ENCODE measurements around the gene OR56A5.
"Not testable (repeated sequence)": the region's sequence is repeated elsewhere in the genome, so short reads cannot be mapped to it uniquely, and the experiment has no call there.

The OR56A5 gene, protein sequence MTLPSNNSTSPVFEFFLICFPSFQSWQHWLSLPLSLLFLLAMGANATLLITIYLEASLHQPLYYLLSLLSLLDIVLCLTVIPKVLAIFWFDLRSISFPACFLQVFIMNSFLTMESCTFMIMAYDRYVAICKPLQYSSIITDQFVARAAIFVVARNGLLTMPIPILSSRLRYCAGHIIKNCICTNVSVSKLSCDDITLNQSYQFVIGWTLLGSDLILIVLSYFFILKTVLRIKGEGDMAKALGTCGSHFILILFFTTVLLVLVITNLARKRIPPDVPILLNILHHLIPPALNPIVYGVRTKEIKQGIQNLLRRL

GRCh38 chr11:5968394-5968793 lies at the start of gene OR56A5:
Gene OR56A5, minus strand, starts transcription at chr11:5968494. Its CDS starts 0 bp downstream, at chr11:5968494.
- DNase-seq (ENCODE audit: low read depth): no peak

DNA sequence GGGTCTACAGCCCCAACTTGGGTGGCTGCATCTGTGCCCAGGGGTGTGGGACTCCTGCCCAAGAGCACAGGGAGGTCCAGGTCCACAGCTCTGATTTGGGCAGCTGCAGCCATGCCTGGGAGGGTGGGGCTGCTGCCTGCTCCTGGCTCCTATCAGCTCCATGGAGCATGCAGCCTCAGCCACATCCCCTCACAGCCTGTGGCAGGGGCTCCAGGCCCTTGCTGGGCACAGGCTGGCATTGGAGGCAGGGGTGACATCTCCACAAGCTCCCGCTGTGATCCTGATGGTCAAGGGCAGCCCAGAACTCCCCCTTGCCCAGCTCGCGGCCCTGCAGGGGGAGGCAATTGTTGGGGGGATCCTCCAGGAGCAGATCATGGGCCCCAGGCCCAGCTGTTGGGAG lies 44.7 kb upstream of the OR56A5 start:
- DNase-seq (ENCODE audit: low read depth): no peak

DNA sequence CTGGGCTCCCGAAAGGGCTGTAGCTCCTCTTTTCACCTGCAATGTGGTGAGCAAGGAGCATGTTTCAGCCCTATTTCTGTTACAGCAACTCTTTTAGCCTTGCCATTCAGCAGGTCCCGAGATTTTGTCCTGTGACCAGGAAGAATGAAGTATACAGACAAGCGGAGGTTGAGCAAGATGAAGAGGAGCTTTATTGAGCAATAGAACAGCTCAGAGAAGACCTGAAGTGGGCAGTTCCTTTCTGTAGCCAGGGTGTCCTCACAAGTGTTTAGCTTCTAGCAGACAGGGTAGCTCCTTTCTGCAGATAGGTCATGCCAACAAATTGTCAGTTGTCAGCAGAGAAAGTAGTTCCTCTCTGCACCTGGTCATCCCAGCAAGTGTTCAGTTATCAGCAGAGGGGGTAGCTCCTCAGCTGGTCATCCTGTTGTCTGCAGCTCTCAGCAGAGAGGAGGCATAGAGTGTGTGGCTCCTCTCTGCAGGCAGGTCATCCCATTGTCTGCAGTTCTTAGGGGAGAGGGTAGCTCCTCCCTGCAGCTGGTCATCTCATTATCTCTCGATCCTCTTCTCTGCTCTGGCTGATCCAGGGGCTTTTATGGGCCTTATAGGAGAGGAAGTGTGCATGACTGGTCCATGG lies 43.9 kb upstream of the OR56A5 start:
- no peak for DNase-seq (ENCODE audit: low read depth)

GRCh38 chr11:6006846-6007245 lies 38.6 kb upstream of the OR56A5 start, which contains the start of gene OR56A4:
Gene OR56A4, minus strand, starts transcription at chr11:6006946. Its CDS starts 3,954 bp downstream, at chr11:6002992.
- DNase-seq (ENCODE audit: low read depth): no peak

- no peak for DNase-seq (ENCODE audit: low read depth)
Measured at GRCh38 chr11:6006395-6006794, 38.1 kb upstream of the OR56A5 start.

DNA sequence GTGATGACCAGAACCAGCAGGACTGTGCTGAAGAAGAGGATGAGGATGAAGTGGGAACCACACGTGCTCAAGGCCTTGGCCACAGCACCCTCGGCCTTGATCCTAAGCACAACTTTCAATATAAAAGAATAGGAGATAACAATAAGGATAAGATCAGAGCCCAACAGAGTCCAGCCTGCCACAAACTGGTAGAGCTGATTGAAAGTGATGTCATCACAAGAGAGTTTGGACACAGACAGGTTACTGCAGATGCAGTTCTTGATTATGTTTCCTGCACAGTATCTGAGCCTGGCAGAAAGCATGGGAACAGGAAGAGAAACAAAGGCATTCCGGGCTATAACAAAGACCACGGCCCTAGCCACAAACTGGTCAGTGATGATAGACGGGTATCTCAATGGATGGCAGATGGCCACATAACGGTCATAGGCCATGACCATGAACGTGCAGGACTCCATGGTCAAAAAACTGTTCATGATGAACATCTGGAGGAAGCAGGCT lies 34.0 kb upstream of the OR56A5 start:
- no peak for DNase-seq (ENCODE audit: low read depth)

- DNase-seq (ENCODE audit: low read depth): no peak
Measured at GRCh38 chr11:5994791-5995190, 26.5 kb upstream of the OR56A5 start.

GRCh38 chr11:5992604-5993251 lies 24.4 kb upstream of the OR56A5 start:
- peak; percentile 46 for DNase-seq (ENCODE audit: low read depth)

DNA sequence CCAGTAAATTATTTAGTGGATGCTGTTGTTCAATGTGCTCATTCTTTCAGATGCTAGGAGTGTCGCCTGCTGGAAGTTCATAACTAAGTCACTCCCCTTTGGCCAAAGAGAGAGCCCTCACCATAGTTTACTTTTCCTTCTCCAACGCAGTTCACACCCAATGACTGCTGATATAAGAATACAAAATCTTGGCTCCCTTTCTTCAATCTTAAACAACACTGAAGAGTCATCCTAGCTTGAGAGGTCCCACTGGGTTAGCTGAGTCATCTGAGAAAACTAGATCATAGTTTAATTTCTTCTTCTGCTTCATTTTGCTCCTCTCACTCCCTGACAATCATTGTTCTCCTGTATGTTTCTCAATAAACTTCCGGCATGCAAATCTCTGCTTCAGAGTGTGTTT lies 23.9 kb upstream of the OR56A5 start:
- DNase-seq (ENCODE audit: low read depth): no peak

- no peak for DNase-seq (ENCODE audit: low read depth)
Measured at GRCh38 chr11:5989203-5989602, 20.9 kb upstream of the OR56A5 start.

DNA sequence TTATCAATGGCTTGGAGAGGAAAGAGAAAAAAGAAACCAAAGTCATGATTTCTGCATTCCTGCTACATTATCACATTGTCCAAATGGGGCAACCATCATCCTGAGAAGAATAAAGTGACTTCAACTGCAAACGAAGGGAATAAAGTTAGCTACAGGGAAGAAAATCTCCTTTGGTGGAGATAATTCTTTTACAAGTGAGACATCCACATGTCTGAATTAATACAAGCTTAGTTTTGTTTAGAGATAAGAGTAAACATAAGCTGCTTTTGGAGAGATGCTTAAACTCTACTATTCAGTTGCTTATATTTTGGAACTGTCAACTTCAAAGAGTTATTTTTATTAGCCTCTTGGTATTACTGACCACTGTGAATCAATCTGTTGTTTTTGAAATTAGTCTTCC lies 18.6 kb upstream of the OR56A5 start, which contains the start of gene OR52L1:
OR52L1 (minus strand) TSS at position 101 of the 400 bp plus-strand sequence; CDS start at position 46, 55 bp downstream.
- no peak for DNase-seq (ENCODE audit: low read depth)

DNA sequence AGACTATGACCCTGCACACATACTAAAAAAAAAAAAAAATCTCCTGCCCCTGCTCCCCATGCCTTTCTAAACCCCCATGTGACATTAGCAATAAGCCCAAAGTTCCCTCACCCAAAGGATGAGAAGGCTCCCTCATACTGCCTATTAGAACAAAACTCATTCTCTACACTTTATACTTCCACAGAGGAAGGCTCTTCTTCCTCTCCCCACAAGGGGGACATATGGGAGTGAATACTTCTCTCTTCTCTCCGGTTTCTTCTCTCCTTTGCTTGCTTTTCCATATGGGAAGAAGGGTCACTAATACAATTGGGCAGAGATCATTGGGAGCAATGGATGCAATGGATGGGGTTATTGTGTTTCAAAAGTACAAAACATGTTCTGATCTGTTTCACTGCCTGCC lies 15.1 kb upstream of the OR56A5 start:
- DNase-seq (ENCODE audit: low read depth): peak; percentile 3

- DNase-seq (ENCODE audit: low read depth): no peak
Measured at GRCh38 chr11:5973530-5973929, 5.2 kb upstream of the OR56A5 start.

DNA sequence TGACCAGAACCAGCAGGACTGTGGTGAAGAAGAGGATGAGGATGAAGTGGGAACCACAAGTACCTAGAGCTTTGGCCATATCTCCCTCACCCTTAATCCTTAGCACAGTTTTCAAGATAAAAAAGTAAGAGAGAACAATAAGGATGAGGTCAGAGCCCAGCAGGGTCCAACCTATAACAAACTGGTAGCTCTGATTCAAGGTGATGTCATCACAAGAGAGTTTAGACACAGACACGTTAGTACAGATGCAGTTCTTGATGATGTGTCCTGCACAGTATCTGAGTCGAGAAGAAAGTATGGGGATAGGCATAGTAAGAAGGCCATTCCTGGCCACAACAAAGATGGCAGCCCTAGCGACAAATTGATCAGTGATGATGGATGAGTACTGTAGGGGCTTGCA lies 586 bp downstream of the OR56A5 start:
- DNase-seq (ENCODE audit: low read depth): peak; percentile 7

- no peak for DNase-seq (ENCODE audit: low read depth)
Measured at GRCh38 chr11:5966958-5967357, 1.3 kb downstream of the OR56A5 start.

DNA sequence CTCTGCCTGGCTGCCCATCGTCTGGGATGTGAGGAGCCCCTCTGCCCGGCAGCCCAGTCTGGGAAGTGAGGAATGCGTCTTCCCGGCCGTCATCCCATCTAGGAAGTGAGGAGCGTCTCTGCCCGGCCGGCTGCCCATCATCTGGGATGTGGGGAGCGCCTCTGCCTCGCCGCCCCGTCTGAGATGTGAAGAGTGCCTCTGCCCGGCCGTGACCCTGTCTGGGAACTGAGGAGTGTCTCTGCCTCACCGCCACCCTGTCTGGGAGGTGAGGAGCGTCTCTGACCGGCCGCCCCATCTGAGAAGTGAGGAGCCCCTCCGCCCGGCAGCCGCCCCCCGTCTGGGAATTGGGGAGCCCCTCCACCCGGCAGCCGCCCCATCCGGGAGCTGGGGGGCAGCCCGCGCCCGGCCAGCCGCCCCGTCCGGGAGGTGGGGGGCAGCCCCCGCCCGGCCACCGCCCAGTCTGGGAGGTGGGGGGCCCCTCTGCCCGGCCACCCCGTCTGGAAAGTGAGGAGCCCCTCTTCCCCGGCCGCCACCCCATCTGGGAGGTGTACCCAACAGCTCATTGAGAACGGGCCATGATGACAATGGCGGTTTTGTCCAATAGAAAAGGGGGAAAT lies 7.5 kb downstream of the OR56A5 start:
- DNase-seq (ENCODE audit: low read depth): not testable (repeated sequence)

DNA sequence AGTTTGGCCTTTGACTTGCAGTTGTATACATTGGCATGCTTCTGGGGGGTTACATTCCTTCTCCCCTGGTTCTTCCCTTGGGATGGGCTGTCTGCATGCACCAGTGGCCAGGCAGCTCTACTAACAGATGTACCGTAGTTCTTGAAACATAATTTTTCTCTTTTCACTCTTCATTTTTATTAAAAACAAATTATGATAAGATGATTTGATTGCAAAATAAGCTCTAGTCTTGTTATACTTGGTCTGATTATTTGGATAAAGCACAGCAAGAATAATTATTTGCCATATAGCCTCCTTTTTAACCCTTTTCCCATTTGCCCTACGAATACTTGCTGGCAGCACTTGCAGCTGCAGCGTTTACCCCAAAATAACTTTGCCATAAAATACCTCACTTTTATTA lies 12.7 kb downstream of the OR56A5 start:
- DNase-seq (ENCODE audit: low read depth): no peak

- no peak for DNase-seq (ENCODE audit: low read depth)
Measured at GRCh38 chr11:5941951-5942350, 26.3 kb downstream of the OR56A5 start, which contains the start of gene OR56A3. Gene OR56A3, plus strand, starts transcription at chr11:5942251. Its CDS starts 5,096 bp downstream, at chr11:5947347.

GRCh38 chr11:5940748-5941147 lies 27.5 kb downstream of the OR56A5 start:
- DNase-seq (ENCODE audit: low read depth): no peak

DNA sequence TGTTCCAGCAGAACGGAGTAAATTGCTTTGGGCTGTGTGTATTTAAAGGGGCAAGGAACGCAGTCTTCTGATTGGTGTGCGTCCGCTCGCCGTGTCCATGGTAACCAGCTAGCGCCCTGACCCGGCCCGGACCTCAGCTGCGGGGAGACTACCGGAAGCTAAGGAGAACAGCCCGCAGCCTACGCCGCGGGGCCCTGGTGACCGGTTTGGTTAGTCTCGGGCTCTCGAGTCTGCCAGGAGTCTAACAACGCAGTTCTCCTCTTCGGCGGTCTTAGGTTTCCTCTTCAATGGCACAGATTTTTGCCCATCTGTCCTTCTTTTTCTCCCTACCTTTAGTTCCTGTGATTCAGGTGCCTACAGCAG lies 29.7 kb downstream of the OR56A5 start:
- no peak for DNase-seq (ENCODE audit: low read depth)

- DNase-seq (ENCODE audit: low read depth): no peak
Measured at GRCh38 chr11:5937868-5938602, 30.3 kb downstream of the OR56A5 start.

GRCh38 chr11:5933116-5933515 lies 35.2 kb downstream of the OR56A5 start:
- DNase-seq (ENCODE audit: low read depth): no peak
